ENCODE data around the gene CHST2.

DNA sequence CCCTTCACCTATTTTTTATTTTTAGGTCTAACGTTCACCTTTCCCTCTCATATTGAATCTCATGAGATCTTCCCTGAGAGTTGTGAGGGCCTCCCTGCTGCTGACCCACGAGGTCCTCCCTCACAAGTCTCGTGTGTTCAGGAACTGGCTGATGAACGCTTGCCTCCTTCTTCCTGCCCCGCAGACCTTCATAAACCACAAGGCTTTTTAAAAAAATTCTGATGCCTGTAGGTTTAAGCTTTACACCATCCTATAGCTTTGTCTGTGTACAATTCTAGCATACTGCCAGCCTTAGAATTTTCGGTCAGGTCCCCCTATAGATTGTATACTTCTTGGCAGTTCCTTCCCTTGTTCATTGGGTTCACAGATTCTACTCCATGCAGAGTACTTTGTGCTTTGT is 50.5 kb downstream of the CHST2 start:
- TF ChIP-seq, protein P1, sequence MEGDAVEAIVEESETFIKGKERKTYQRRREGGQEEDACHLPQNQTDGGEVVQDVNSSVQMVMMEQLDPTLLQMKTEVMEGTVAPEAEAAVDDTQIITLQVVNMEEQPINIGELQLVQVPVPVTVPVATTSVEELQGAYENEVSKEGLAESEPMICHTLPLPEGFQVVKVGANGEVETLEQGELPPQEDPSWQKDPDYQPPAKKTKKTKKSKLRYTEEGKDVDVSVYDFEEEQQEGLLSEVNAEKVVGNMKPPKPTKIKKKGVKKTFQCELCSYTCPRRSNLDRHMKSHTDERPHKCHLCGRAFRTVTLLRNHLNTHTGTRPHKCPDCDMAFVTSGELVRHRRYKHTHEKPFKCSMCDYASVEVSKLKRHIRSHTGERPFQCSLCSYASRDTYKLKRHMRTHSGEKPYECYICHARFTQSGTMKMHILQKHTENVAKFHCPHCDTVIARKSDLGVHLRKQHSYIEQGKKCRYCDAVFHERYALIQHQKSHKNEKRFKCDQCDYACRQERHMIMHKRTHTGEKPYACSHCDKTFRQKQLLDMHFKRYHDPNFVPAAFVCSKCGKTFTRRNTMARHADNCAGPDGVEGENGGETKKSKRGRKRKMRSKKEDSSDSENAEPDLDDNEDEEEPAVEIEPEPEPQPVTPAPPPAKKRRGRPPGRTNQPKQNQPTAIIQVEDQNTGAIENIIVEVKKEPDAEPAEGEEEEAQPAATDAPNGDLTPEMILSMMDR (IDR thresholded peaks at IDR 0.05; ENCODE audit: low read depth, low read length, missing input control), result no peak
- TF ChIP-seq MAX (IDR thresholded peaks at IDR 0.05) (no peak), TAF1 (conservative IDR thresholded peaks at IDR 0.05) (no peak), ZBTB33 (IDR thresholded peaks at IDR 0.05) (no peak), ATF3 (IDR thresholded peaks at IDR 0.05) (no peak), FOXA1 (IDR thresholded peaks at IDR 0.05) (no peak), YY1 (IDR thresholded peaks at IDR 0.05) (no peak), RXRA (IDR thresholded peaks at IDR 0.05) (no peak), SP1 (IDR thresholded peaks at IDR 0.05) (no peak), GABPA (IDR thresholded peaks at IDR 0.05 in 1 of 2, conservative IDR thresholded peaks at IDR 0.05 in 1 of 2) (no peak)
- TF ChIP-seq, protein P2, sequence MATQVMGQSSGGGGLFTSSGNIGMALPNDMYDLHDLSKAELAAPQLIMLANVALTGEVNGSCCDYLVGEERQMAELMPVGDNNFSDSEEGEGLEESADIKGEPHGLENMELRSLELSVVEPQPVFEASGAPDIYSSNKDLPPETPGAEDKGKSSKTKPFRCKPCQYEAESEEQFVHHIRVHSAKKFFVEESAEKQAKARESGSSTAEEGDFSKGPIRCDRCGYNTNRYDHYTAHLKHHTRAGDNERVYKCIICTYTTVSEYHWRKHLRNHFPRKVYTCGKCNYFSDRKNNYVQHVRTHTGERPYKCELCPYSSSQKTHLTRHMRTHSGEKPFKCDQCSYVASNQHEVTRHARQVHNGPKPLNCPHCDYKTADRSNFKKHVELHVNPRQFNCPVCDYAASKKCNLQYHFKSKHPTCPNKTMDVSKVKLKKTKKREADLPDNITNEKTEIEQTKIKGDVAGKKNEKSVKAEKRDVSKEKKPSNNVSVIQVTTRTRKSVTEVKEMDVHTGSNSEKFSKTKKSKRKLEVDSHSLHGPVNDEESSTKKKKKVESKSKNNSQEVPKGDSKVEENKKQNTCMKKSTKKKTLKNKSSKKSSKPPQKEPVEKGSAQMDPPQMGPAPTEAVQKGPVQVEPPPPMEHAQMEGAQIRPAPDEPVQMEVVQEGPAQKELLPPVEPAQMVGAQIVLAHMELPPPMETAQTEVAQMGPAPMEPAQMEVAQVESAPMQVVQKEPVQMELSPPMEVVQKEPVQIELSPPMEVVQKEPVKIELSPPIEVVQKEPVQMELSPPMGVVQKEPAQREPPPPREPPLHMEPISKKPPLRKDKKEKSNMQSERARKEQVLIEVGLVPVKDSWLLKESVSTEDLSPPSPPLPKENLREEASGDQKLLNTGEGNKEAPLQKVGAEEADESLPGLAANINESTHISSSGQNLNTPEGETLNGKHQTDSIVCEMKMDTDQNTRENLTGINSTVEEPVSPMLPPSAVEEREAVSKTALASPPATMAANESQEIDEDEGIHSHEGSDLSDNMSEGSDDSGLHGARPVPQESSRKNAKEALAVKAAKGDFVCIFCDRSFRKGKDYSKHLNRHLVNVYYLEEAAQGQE (IDR thresholded peaks at IDR 0.05), result no peak

Measured in liver (tissue), 3 donors.